Activated T-cell treated with anti-CD3 and anti-CD28 coated beads, Interleukin-2, amount 50 U/mL, for 4 hours (primary cell): ENCODE data around the gene ISG15. TPM values are rescaled to one million over a fixed set of nuclear protein-coding genes. Genes with fewer than 3 reads are reported as not detected.

Experiments used
- ATAC-seq, 2 donors: fragments of 200-7000 bp; cut with Tn5 transposase; one replicate each; pipeline ENCODE4 v1.10.0; 2021
- DNase-seq: peaks from one replicate; pipeline ENCODE4 v3.0.0-alpha.2; 2020
- H3K27me3 Mint-ChIP-seq: one replicate; pipeline ENCODE4 v1.8.0; 2021; ENCODE audit warnings: low read depth, mixed read lengths
- H3K36me3 Mint-ChIP-seq: one replicate; pipeline ENCODE4 v1.8.0; 2022; ENCODE audit warnings: mixed read lengths; ENCODE audit not compliant: insufficient read depth
- H3K4me1 Mint-ChIP-seq: one replicate; pipeline ENCODE4 v1.8.0; 2021; ENCODE audit warnings: low read depth, mixed read lengths
- H3K4me3 Mint-ChIP-seq: one replicate; pipeline ENCODE4 v1.8.0; 2021; ENCODE audit warnings: mild to moderate bottlenecking, moderate library complexity, mixed read lengths
- H3K9me3 Mint-ChIP-seq: one replicate; pipeline ENCODE4 v1.8.0; 2021; ENCODE audit warnings: mixed read lengths
- total RNA-seq, 3 donors: library from RNA; stranded (reverse); gene quantifications; one replicate each; pipeline ENCODE4 v1.2.1, GENCODE V29; 2021

Gene ISG15
- total RNA-seq, 3 donors from 2014 or later, result 22.3 to 23.7 (median 22.9) TPM

DNA sequence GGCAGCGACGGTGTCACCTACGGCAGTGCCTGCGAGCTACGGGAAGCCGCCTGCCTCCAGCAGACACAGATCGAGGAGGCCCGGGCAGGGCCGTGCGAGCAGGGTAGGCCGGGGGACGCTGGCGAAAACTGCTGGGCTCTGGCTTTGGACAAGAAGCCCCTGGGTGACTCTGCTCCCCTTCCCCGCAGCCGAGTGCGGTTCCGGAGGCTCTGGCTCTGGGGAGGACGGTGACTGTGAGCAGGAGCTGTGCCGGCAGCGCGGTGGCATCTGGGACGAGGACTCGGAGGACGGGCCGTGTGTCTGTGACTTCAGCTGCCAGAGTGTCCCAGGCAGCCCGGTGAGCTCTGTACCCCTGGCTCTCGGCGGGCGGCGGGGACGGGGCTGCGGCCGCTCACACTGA lies 30.6 kb downstream of the ISG15 start:
- Mint-ChIP-seq H3K4me1 (peaks cover 11% of the 10 kb centered on the region), H3K36me3 (no peaks in the 10 kb centered on the region), H3K27me3 (peaks cover 7% of the 10 kb centered on the region), H3K9me3 (no peaks in the 10 kb centered on the region), H3K4me3 (no peak overlapping the region)
- ATAC-seq, result no peak
- no peak for DNase-seq

DNA sequence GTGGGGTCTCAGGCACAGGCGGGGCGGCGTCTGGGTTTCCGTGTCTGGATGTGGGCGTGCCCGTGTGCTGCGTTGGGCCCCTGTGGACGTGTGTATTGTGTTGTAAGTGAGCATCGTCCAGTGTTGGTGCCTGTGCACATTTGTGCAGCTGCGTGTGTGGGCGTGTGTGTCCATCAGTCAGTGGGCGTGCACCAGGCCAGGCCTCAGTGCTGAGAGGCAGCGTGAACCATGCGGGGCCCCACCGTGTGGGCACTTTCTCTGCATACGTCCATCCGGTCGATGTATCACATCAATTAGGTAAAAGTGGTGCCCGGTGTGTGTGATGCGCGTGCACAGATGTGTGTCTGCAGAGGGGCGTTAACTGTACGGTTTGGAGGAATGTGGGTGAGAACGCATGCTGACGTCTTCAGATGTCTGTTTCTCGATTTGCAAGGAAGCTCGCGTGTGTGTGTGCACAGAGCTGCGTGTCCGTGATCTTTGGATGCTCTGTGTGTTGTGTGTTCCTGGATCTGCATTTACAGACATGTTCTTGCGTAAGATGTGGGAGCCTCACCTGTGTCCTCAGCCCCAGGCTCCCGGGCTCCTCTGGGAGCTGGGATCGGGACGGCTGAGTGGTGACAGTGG lies 31.3 kb downstream of the ISG15 start:
- Mint-ChIP-seq H3K4me1 (peaks cover 5% of the 10 kb centered on the region), H3K27me3 (peaks cover 2% of the 10 kb centered on the region), H3K36me3 (no peaks in the 10 kb centered on the region), H3K9me3 (no peaks in the 10 kb centered on the region), H3K4me3 (no peak overlapping the region)
- DNase-seq, result no peak
- ATAC-seq, result no peak

DNA sequence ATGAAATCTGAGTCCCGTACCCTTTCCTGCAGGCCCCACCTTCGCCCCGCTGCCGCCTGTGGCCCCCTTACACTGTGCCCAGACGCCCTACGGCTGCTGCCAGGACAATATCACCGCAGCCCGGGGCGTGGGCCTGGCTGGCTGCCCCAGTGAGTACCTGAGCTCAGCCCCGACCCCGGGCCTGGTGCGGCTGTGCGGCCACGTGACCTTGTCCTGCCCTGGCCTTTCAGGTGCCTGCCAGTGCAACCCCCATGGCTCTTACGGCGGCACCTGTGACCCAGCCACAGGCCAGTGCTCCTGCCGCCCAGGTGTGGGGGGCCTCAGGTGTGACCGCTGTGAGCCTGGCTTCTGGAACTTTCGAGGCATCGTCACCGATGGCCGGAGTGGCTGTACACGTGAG lies 31.8 kb downstream of the ISG15 start:
- no peak for DNase-seq
- Mint-ChIP-seq H3K27me3 (no peaks in the 10 kb centered on the region), H3K4me1 (peaks cover under 1% of the 10 kb centered on the region), H3K36me3 (no peaks in the 10 kb centered on the region), H3K4me3 (no peak overlapping the region), H3K9me3 (no peaks in the 10 kb centered on the region)
- no peak for ATAC-seq

DNA sequence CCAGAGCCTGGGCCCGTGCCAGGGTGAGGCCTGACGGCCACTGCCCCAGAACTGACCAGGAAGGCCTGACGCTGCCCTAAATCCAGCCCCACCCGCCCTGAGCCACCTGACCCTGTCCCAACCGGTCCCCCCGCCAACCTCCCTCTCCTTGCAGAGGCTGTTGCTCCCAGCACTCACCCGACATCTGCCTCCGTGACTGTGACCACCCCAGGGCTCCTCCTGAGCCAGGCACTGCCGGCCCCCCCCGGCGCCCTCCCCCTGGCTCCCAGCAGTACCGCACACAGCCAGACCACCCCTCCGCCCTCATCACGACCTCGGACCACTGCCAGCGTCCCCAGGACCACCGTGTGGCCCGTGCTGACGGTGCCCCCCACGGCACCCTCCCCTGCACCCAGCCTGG lies 32.9 kb downstream of the ISG15 start:
- H3K27me3 Mint-ChIP-seq, result no peaks in the 10 kb centered on the region

DNA sequence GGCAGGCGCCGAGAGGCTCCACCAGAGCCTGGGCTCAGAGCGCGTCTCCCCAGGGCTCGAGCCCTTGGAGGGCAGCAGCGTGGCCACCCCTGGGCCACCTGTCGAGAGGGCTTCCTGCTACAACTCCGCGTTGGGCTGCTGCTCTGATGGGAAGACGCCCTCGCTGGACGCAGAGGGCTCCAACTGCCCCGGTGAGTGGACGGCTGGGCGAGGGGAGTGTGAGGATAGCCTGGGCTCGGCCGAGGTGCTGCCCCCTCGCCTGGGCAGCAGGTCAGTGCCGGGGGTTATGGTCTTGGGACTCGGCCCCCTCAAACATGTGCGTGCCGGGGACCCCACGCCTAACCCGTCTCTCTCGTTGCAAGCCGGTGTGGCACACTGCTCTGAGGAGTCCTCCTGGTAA lies 33.5 kb downstream of the ISG15 start:
- no peaks in the 10 kb centered on the region for H3K9me3 Mint-ChIP-seq
- no peaks in the 10 kb centered on the region for H3K36me3 Mint-ChIP-seq
- ATAC-seq (no peak), DNase-seq (no peak)
- no peak overlapping the region for H3K4me3 Mint-ChIP-seq
- H3K4me1 Mint-ChIP-seq, result no peaks in the 10 kb centered on the region
- H3K27me3 Mint-ChIP-seq, result no peaks in the 10 kb centered on the region

More for the DNA sequence above, 32.9 kb downstream of the ISG15 start:
- Mint-ChIP-seq H3K36me3 (no peaks in the 10 kb centered on the region), H3K4me3 (no peak overlapping the region), H3K4me1 (no peaks in the 10 kb centered on the region), H3K9me3 (no peaks in the 10 kb centered on the region)
- DNase-seq (no peak), ATAC-seq (no peak)

DNA sequence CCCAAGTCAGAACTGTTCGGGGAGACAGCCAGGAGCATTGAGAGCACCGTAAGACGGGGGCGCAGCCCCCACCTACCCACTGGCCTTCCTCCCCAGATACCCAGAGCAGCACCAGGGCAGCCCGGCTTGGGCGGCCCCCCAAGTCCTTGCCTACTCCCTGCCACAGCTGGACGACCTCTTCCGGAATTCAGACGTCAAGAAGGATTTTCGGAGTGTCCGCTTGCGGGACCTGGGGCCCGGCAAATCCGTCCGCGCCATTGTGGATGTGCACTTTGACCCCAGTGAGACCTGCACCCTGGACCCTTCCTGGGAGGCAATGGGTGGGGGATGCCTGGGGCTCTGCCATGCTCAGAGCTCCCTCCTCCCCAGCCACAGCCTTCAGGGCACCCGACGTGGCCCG lies 34.1 kb downstream of the ISG15 start:
- Mint-ChIP-seq H3K4me3 (no peak overlapping the region), H3K27me3 (no peaks in the 10 kb centered on the region)
- no peak for ATAC-seq

DNA sequence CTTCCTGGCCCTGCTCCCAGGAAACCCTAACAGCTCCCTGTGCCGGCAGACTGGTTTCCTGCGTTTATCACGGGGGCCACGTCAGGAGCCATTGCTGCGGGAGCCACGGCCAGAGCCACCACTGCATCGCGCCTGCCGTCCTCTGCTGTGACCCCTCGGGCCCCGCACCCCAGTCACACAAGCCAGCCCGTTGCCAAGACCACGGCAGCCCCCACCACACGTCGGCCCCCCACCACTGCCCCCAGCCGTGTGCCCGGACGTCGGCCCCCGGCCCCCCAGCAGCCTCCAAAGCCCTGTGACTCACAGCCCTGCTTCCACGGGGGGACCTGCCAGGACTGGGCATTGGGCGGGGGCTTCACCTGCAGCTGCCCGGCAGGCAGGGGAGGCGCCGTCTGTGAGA lies 34.7 kb downstream of the ISG15 start:
- DNase-seq (no peak), ATAC-seq (no peak)
- Mint-ChIP-seq H3K4me3 (no peak overlapping the region), H3K27me3 (no peaks in the 10 kb centered on the region), H3K9me3 (no peaks in the 10 kb centered on the region), H3K4me1 (no peaks in the 10 kb centered on the region), H3K36me3 (no peaks in the 10 kb centered on the region)

More for the DNA sequence above, 34.1 kb downstream of the ISG15 start:
- no peaks in the 10 kb centered on the region for H3K9me3 Mint-ChIP-seq
- no peaks in the 10 kb centered on the region for H3K4me1 Mint-ChIP-seq
- no peak for DNase-seq
- no peaks in the 10 kb centered on the region for H3K36me3 Mint-ChIP-seq

DNA sequence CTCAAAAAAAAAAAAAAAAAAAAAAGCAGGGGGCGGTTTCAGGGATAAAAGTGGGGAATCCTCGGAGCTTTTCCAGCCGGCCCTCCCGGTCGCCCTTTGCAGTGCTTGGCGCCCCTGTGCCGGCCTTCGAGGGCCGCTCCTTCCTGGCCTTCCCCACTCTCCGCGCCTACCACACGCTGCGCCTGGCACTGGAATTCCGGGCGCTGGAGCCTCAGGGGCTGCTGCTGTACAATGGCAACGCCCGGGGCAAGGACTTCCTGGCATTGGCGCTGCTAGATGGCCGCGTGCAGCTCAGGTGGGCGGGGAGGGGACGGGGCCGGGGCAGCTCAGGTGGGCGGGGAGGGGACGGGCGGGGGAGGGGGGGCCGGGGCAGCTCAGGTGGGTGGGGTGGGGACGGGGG lies 35.5 kb downstream of the ISG15 start:
- Mint-ChIP-seq H3K27me3 (no peaks in the 10 kb centered on the region), H3K36me3 (no peaks in the 10 kb centered on the region), H3K4me3 (no peak overlapping the region), H3K9me3 (no peaks in the 10 kb centered on the region), H3K4me1 (no peaks in the 10 kb centered on the region)
- no peak for ATAC-seq
- no peak for DNase-seq

DNA sequence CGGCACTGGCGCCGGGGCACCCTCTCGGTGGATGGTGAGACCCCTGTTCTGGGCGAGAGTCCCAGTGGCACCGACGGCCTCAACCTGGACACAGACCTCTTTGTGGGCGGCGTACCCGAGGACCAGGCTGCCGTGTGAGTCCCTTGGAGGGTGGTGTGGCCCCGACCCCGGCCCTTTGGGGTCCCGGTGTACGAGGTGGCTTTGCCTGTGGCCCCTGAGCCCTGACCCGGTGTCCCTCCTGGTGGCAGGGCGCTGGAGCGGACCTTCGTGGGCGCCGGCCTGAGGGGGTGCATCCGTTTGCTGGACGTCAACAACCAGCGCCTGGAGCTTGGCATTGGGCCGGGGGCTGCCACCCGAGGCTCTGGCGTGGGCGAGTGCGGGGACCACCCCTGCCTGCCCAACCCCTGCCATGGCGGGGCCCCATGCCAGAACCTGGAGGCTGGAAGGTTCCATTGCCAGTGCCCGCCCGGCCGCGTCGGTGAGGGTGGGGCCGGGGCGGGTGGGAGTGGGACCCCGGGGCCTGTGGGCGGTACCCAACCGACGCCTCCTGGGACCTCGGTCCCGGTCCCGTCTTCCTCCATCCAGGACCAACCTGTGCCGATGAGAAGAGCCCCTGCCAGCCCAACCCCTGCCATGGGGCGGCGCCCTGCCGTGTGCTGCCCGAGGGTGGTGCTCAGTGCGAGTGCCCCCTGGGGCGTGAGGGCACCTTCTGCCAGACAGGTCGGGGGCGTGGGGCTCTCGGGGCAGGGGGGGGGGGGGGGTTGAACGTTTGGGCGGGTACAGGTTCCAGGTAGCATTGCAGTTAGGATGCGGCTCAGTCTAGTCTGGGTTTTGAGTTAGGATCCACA lies 36.2 kb downstream of the ISG15 start:
- Mint-ChIP-seq H3K36me3 (no peaks in the 10 kb centered on the region), H3K4me1 (no peaks in the 10 kb centered on the region), H3K9me3 (no peaks in the 10 kb centered on the region), H3K4me3 (no peak overlapping the region), H3K27me3 (no peaks in the 10 kb centered on the region)
- no peak for DNase-seq
- no peak for ATAC-seq

DNA sequence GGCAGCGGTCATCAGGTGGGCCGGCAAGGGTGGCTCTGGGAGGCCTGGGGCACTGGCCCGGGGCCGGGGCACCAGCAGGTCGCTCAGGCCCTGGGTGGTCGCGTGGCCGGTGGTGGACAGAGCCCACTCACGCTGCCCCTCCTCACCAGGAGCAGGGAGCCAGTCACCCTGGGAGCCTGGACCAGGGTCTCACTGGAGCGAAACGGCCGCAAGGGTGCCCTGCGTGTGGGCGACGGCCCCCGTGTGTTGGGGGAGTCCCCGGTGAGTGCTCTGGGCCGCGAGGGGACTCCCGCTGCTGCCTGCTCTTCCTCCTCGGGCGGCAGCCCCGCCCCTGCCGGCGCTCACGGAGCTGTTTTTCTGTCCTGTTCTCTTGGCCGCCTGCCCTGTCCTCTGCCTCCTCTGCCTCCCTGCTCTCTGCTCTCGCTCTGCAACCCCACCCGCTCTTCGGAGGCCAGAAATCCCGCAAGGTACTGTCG lies 37.3 kb downstream of the ISG15 start:
- H3K9me3 Mint-ChIP-seq, result no peaks in the 10 kb centered on the region
- DNase-seq (no peak), ATAC-seq (no peak)

DNA sequence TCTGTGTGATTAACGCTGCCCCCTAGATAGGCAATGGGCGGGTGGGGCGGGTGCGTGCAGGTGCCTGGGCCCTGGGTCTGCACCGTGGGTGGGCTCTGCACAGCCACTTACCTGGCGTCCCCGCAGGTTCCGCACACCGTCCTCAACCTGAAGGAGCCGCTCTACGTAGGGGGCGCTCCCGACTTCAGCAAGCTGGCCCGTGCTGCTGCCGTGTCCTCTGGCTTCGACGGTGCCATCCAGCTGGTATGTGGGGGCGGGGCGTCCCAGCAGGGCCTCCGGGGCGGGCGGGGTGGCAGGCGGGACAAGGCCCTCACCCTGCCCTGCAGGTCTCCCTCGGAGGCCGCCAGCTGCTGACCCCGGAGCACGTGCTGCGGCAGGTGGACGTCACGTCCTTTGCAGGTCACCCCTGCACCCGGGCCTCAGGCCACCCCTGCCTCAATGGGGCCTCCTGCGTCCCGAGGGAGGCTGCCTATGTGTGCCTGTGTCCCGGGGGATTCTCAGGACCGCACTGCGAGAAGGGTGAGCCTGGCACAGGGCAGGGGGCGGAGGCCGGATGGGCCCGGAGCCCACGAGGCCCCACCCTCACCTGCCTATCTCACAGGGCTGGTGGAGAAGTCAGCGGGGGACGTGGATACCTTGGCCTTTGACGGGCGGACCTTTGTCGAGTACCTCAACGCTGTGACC lies 38.0 kb downstream of the ISG15 start:
- Mint-ChIP-seq H3K9me3 (no peaks in the 10 kb centered on the region), H3K36me3 (no peaks in the 10 kb centered on the region)

More for the DNA sequence above, 37.3 kb downstream of the ISG15 start:
- H3K27me3 Mint-ChIP-seq, result no peaks in the 10 kb centered on the region
- no peak overlapping the region for H3K4me3 Mint-ChIP-seq
- no peaks in the 10 kb centered on the region for H3K36me3 Mint-ChIP-seq
- H3K4me1 Mint-ChIP-seq, result no peaks in the 10 kb centered on the region

DNA sequence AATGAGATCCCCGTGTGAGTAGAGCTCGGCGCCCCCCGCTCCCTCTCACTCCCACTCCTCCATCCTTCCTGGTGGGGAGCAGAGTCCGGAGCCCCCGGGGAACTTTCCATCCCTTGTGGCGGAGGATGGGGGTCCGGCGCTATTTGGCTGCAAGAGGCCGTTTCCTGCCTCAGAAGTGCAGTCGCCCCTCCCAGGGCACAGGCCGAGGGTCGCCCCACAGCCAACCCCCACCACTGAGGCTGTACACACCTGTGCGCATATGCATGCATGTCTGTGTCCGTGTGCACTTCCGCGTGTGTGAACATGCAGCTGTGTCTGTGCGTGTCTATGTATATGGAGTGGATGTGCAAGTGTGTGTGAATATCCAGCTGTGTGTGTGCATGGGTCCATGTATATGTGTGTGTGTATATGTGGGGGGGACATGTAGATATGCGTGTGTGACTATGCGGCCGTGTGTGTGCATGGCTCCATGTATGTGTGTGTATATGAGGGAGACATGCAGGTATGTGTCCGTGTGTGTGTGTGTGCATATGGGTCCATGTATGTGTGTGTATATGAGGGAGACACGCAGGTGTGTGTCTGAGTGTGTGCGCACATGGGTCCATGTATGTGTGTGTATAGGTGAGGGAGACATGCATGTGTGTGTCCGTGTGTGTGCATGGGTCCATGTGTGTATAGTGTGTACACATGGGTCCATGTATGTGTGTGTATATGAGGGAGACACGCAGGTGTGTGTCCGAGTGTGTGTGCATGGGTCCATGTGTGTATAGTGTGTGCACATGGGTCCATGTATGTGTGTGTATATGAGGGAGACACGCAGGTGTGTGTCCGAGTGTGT lies 38.9 kb downstream of the ISG15 start:
- no peak for ATAC-seq
- Mint-ChIP-seq H3K27me3 (no peaks in the 10 kb centered on the region), H3K9me3 (no peaks in the 10 kb centered on the region), H3K4me3 (no peak overlapping the region), H3K4me1 (no peaks in the 10 kb centered on the region), H3K36me3 (no peaks in the 10 kb centered on the region)
- no peak for DNase-seq

More for the DNA sequence above, 38.0 kb downstream of the ISG15 start:
- Mint-ChIP-seq H3K4me1 (no peaks in the 10 kb centered on the region), H3K4me3 (no peak overlapping the region), H3K27me3 (no peaks in the 10 kb centered on the region)
- DNase-seq (no peak), ATAC-seq (no peak)

DNA sequence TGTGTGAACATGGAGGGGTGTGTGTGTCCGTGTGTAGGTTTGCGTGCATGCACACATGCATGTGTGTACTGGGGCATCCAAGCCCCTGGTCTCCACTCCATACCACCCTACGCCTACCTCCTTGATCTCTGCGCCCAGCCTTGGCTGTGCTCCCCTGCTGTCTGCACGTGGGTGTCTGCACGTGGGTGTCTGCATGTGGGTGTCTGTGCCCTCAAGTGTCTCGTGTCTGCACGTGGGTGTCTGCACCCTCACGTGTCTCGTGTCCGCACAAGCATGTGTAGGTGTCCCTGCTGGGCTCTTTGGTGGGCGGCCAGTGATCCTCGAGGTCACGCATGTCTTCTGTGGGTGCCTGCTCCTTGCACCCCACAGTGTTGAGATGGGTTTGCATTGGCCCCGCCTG lies 39.7 kb downstream of the ISG15 start:
- ATAC-seq (no peak), DNase-seq (no peak)
- no peaks in the 10 kb centered on the region for H3K4me1 Mint-ChIP-seq
- no peak overlapping the region for H3K4me3 Mint-ChIP-seq
- no peaks in the 10 kb centered on the region for H3K36me3 Mint-ChIP-seq
- no peaks in the 10 kb centered on the region for H3K9me3 Mint-ChIP-seq
- peaks cover 6% of the 10 kb centered on the region for H3K27me3 Mint-ChIP-seq

DNA sequence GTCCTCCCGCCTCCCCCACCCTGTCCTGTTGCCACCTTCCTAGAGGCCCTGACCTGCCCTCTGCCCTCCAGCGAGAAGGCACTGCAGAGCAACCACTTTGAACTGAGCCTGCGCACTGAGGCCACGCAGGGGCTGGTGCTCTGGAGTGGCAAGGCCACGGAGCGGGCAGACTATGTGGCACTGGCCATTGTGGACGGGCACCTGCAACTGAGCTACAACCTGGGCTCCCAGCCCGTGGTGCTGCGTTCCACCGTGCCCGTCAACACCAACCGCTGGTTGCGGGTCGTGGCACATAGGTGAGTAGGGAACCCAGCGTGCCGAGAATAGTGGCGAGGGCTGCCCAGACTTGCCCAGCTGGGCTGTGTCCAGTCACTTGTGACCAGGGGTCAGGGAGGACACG lies 40.4 kb downstream of the ISG15 start:
- Mint-ChIP-seq H3K36me3 (no peaks in the 10 kb centered on the region), H3K4me3 (no peak overlapping the region), H3K27me3 (peaks cover 13% of the 10 kb centered on the region), H3K9me3 (no peaks in the 10 kb centered on the region), H3K4me1 (no peaks in the 10 kb centered on the region)
- DNase-seq (no peak), ATAC-seq (no peak)
